CD4-positive, alpha-beta memory T cell (primary cell): ENCODE results near the gene TMEM191B. TPM values are rescaled to one million over a fixed set of nuclear protein-coding genes. Genes with fewer than 3 reads are reported as not detected.
"Not testable (repeated sequence)": the region's sequence is repeated elsewhere in the genome, so short reads cannot be mapped to it uniquely, and the experiment has no call there.

Experiments
- CTCF ChIA-PET: fragments of 350-600 bp; sonication (Branson Sonifier 250); formaldehyde crosslinking; loops from one replicate; lab custom pipeline; 2021; ENCODE audit warnings: inconsistent platforms; ENCODE audit not compliant: partially characterized antibody; lab: Charles Lee
- POLR2A ChIA-PET: fragments of 350-600 bp; sonication (Branson Sonifier 250); formaldehyde crosslinking; loops from one replicate; lab custom pipeline; 2021; ENCODE audit not compliant: partially characterized antibody; lab: Charles Lee
- DNase-seq, 5 donors: peaks; one replicate each; pipeline versions ENCODE4 v3.0.0 to v3.0.0-alpha.2; 2020 to 2022; ENCODE audit warnings: mixed read lengths in 1 of 5
- H3K27ac ChIP-seq: one replicate; pipeline ENCODE4 v1.7.0; 2013; ENCODE audit warnings: low read depth, low read length
- H3K27me3 ChIP-seq: 2 replicates; pipeline ENCODE4 v1.7.0; 2013; ENCODE audit warnings: mild to moderate bottlenecking, low read length, moderate library complexity; ENCODE audit not compliant: insufficient read depth
- H3K36me3 ChIP-seq: 2 replicates; pipeline ENCODE4 v1.7.0; 2013; ENCODE audit warnings: mild to moderate bottlenecking, low read length, moderate library complexity; ENCODE audit not compliant: insufficient read depth
- H3K4me1 ChIP-seq: 2 replicates; pipeline ENCODE4 v1.7.0; 2013; ENCODE audit warnings: mild to moderate bottlenecking, low read length, moderate library complexity; ENCODE audit not compliant: insufficient read depth
- H3K4me3 ChIP-seq, 2 donors: one replicate each; pipeline ENCODE4 v1.7.0; 2013; ENCODE audit warnings: low read length in 2 of 2, mild to moderate bottlenecking in 1 of 2
- H3K9me3 ChIP-seq, 2 donors: one replicate each; pipeline ENCODE4 v1.7.0; 2013; ENCODE audit warnings: low read length in 2 of 2, control low read depth in 1 of 2; ENCODE audit not compliant: control insufficient read depth in 1 of 2
- H3K27ac Mint-ChIP-seq, 7 donors: one replicate each; pipeline ENCODE4 v1.8.0; 2020 to 2021; ENCODE audit warnings: mixed read lengths in 7 of 7, mild to moderate bottlenecking in 6 of 7, inconsistent platforms in 3 of 7, moderate library complexity in 3 of 7
- H3K27me3 Mint-ChIP-seq, 2 donors: one replicate each; pipeline ENCODE4 v1.8.0; 2020 to 2021; ENCODE audit warnings: mixed read lengths in 2 of 2
- H3K36me3 Mint-ChIP-seq, 2 donors: one replicate each; pipeline ENCODE4 v1.8.0; 2020 to 2021; ENCODE audit warnings: mixed read lengths in 2 of 2, inconsistent platforms in 1 of 2, mild to moderate bottlenecking in 1 of 2
- H3K4me1 Mint-ChIP-seq, 4 donors: one replicate each; pipeline ENCODE4 v1.8.0; 2020 to 2021; ENCODE audit warnings: mixed read lengths in 4 of 4, mild to moderate bottlenecking in 1 of 4
- H3K4me3 Mint-ChIP-seq, 8 donors: one replicate each; pipeline ENCODE4 v1.8.0; 2020 to 2021; ENCODE audit warnings: mixed read lengths in 8 of 8, mild to moderate bottlenecking in 7 of 8, moderate library complexity in 6 of 8, inconsistent platforms in 3 of 8
- H3K9me3 Mint-ChIP-seq, 8 donors: one replicate each; pipeline ENCODE4 v1.8.0; 2020 to 2021; ENCODE audit warnings: mixed read lengths in 8 of 8, mild to moderate bottlenecking in 5 of 8, inconsistent platforms in 3 of 8, moderate library complexity in 1 of 8
- intact Hi-C: fragments of 100-400 bp; cut with micrococcal nuclease; formaldehyde crosslinking; loops from one replicate; pipeline ENCODE4 v1.15.1; 2023
- polyA plus RNA-seq, 2 donors: library from polyadenylated mRNA; unstranded; fragments of 300-500 nt; fragmentation: Illumina TruSeq; gene quantifications; one replicate each; pipeline ENCODE4 v1.2.3, GENCODE V29; 2021
- total RNA-seq, 2 experiments: library from RNA; stranded (reverse); gene quantifications; one replicate each; pipeline ENCODE4 v1.2.3, GENCODE V29; 2021

The TMEM191B gene
- total and polyA plus RNA-seq, 4 experiments from 2014 or later: 0.48 to 3.8 (median 2.9) TPM

GRCh38 chr22:18523328-18523727, 4.3 kb upstream of the TMEM191B start:
- CTCF ChIA-PET, H3K4me3 ChIP-seq, H3K36me3 Mint-ChIP-seq, H3K4me1 ChIP-seq, H3K27me3 ChIP-seq, DNase-seq, H3K4me3 Mint-ChIP-seq, H3K27me3 Mint-ChIP-seq, H3K4me1 Mint-ChIP-seq, H3K9me3 Mint-ChIP-seq, H3K36me3 ChIP-seq, H3K27ac ChIP-seq, H3K9me3 ChIP-seq, POLR2A ChIA-PET, H3K27ac Mint-ChIP-seq, intact Hi-C loops: not testable (repeated sequence)

- intact Hi-C loops, H3K27me3 ChIP-seq, H3K4me1 Mint-ChIP-seq, H3K9me3 Mint-ChIP-seq, CTCF ChIA-PET, H3K36me3 ChIP-seq, H3K36me3 Mint-ChIP-seq, H3K4me3 ChIP-seq, H3K4me1 ChIP-seq, POLR2A ChIA-PET, H3K9me3 ChIP-seq, H3K27ac ChIP-seq, H3K27me3 Mint-ChIP-seq: not testable (repeated sequence)
- DNase-seq: peak; percentile 67 to 92 (median 79)
- Mint-ChIP-seq H3K4me3 (peak overlapping the region in 2 of 8 donors; percentile 15 to 83), H3K27ac (peak overlapping the region in 1 of 7 donors; percentile 94)
Observed at GRCh38 chr22:18528597-18529415, 1.2 kb downstream of the TMEM191B start.

GRCh38 chr22:18529416-18530145, 2.0 kb downstream of the TMEM191B start:
- H3K9me3 Mint-ChIP-seq, H3K4me1 ChIP-seq, H3K27ac ChIP-seq, H3K36me3 Mint-ChIP-seq, H3K36me3 ChIP-seq, H3K27ac Mint-ChIP-seq, H3K4me3 Mint-ChIP-seq, H3K27me3 ChIP-seq, POLR2A ChIA-PET, H3K4me3 ChIP-seq, H3K9me3 ChIP-seq, H3K4me1 Mint-ChIP-seq, H3K27me3 Mint-ChIP-seq, intact Hi-C loops, CTCF ChIA-PET: not testable (repeated sequence)
- peak in 2 of 5 donors; percentile 13 to 24 for DNase-seq

- H3K4me3 Mint-ChIP-seq, H3K9me3 Mint-ChIP-seq, DNase-seq, CTCF ChIA-PET, H3K27me3 ChIP-seq, H3K4me3 ChIP-seq, H3K36me3 ChIP-seq, H3K27me3 Mint-ChIP-seq, H3K9me3 ChIP-seq, intact Hi-C loops, H3K27ac ChIP-seq, H3K27ac Mint-ChIP-seq, H3K4me1 ChIP-seq, H3K4me1 Mint-ChIP-seq, H3K36me3 Mint-ChIP-seq, POLR2A ChIA-PET: not testable (repeated sequence)
Observed at GRCh38 chr22:18533633-18534032, 6.0 kb downstream of the TMEM191B start.

- H3K27me3 Mint-ChIP-seq, H3K27ac Mint-ChIP-seq, H3K27me3 ChIP-seq, POLR2A ChIA-PET, H3K4me1 ChIP-seq, H3K36me3 Mint-ChIP-seq, H3K4me1 Mint-ChIP-seq, H3K9me3 ChIP-seq, DNase-seq, H3K36me3 ChIP-seq, H3K4me3 ChIP-seq, intact Hi-C loops, H3K27ac ChIP-seq, CTCF ChIA-PET, H3K4me3 Mint-ChIP-seq, H3K9me3 Mint-ChIP-seq: not testable (repeated sequence)
Observed at GRCh38 chr22:18534315-18534714, 6.7 kb downstream of the TMEM191B start.

GRCh38 chr22:18539994-18540393, 12.4 kb downstream of the TMEM191B start:
- H3K4me3 ChIP-seq, H3K27ac ChIP-seq, H3K27ac Mint-ChIP-seq, H3K9me3 Mint-ChIP-seq, DNase-seq, H3K36me3 ChIP-seq, H3K36me3 Mint-ChIP-seq, H3K27me3 Mint-ChIP-seq, H3K4me1 ChIP-seq, intact Hi-C loops, H3K27me3 ChIP-seq, POLR2A ChIA-PET, H3K9me3 ChIP-seq, CTCF ChIA-PET, H3K4me1 Mint-ChIP-seq, H3K4me3 Mint-ChIP-seq: not testable (repeated sequence)

GRCh38 chr22:18543400-18543799, 15.8 kb downstream of the TMEM191B start:
- H3K27ac ChIP-seq, H3K9me3 ChIP-seq, H3K27me3 Mint-ChIP-seq, intact Hi-C loops, H3K27ac Mint-ChIP-seq, POLR2A ChIA-PET, H3K27me3 ChIP-seq, H3K4me3 Mint-ChIP-seq, H3K4me1 Mint-ChIP-seq, H3K4me1 ChIP-seq, H3K9me3 Mint-ChIP-seq, H3K36me3 ChIP-seq, H3K36me3 Mint-ChIP-seq, H3K4me3 ChIP-seq, CTCF ChIA-PET, DNase-seq: not testable (repeated sequence)
